ENCODE measurements around the gene UPP1. TPM values are rescaled to one million over a fixed set of nuclear protein-coding genes. Genes with fewer than 3 reads are reported as not detected.
A peak's percentile ranks its signal among the peaks of the same experiment; 100 is the strongest.
"Not testable (repeated sequence)": the region's sequence is repeated elsewhere in the genome, so short reads cannot be mapped to it uniquely, and the experiment has no call there.

Gene UPP1
- total and polyA plus RNA-seq, 9 donors = 0.71 to 3.2 (median 1.7) TPM

- Histone ChIP-seq H3K4me3 (ENCODE audit: low read length) (no peak overlapping the region), H3K27me3 (ENCODE audit: control insufficient read depth, insufficient read depth, low read length) (no peaks in the 10 kb centered on the region), H3K27ac (ENCODE audit: low read length) (no peak overlapping the region), H3K4me1 (ENCODE audit: control insufficient read depth, insufficient read depth, low read length) (no peaks in the 10 kb centered on the region), H3K36me3 (ENCODE audit: control insufficient read depth, insufficient read depth, low read length) (no peaks in the 10 kb centered on the region), H3K9me3 (replicated peaks; ENCODE audit: control insufficient read depth, low read depth, low read length) (peaks cover 2% of the 10 kb centered on the region)
- 100% methylated on average over 1 of the region's 2 CpGs for WGBS (ENCODE audit: insufficient coverage)
- DNase-seq = no peak
Measured at GRCh38 chr7:48126037-48126436, 37.0 kb downstream of the UPP1 start.

GRCh38 chr7:48130658-48131108, 41.6 kb downstream of the UPP1 start:
- H3K9me3 ChIP-seq (replicated peaks; ENCODE audit: control insufficient read depth, low read depth, low read length) = peaks cover 2% of the 10 kb centered on the region
- H3K27me3 ChIP-seq (ENCODE audit: control insufficient read depth, insufficient read depth, low read length) = no peaks in the 10 kb centered on the region
- no peak for DNase-seq
- no peak overlapping the region for H3K27ac ChIP-seq (ENCODE audit: low read length)
- H3K4me3 ChIP-seq (ENCODE audit: low read length) = no peak overlapping the region
- no peaks in the 10 kb centered on the region for H3K4me1 ChIP-seq (ENCODE audit: control insufficient read depth, insufficient read depth, low read length)
- H3K36me3 ChIP-seq (ENCODE audit: control insufficient read depth, insufficient read depth, low read length) = no peaks in the 10 kb centered on the region

- no peaks in the 10 kb centered on the region for H3K4me1 ChIP-seq (ENCODE audit: control insufficient read depth, insufficient read depth, low read length)
- no peak overlapping the region for H3K27ac ChIP-seq (ENCODE audit: low read length)
- H3K36me3 ChIP-seq (ENCODE audit: control insufficient read depth, insufficient read depth, low read length) = no peaks in the 10 kb centered on the region
- no peak for DNase-seq
- no peaks in the 10 kb centered on the region for H3K9me3 ChIP-seq (replicated peaks; ENCODE audit: control insufficient read depth, low read depth, low read length)
- H3K27me3 ChIP-seq (ENCODE audit: control insufficient read depth, insufficient read depth, low read length) = no peaks in the 10 kb centered on the region
- no peak overlapping the region for H3K4me3 ChIP-seq (ENCODE audit: low read length)
Measured at GRCh38 chr7:48132792-48133191, 43.7 kb downstream of the UPP1 start.

GRCh38 chr7:48139459-48139858, 50.4 kb downstream of the UPP1 start:
- H3K27ac ChIP-seq (ENCODE audit: low read length) = no peak overlapping the region
- no peaks in the 10 kb centered on the region for H3K9me3 ChIP-seq (replicated peaks; ENCODE audit: control insufficient read depth, low read depth, low read length)
- no peak for DNase-seq
- no peak overlapping the region for H3K4me3 ChIP-seq (ENCODE audit: low read length)
- no peaks in the 10 kb centered on the region for H3K27me3 ChIP-seq (ENCODE audit: control insufficient read depth, insufficient read depth, low read length)
- no peaks in the 10 kb centered on the region for H3K4me1 ChIP-seq (ENCODE audit: control insufficient read depth, insufficient read depth, low read length)
- H3K36me3 ChIP-seq (ENCODE audit: control insufficient read depth, insufficient read depth, low read length) = no peaks in the 10 kb centered on the region
- WGBS (ENCODE audit: insufficient coverage) = 50% methylated on average over 1 of the region's 3 CpGs

GRCh38 chr7:48140001-48140681, 51.1 kb downstream of the UPP1 start:
- 62% methylated on average over 5 of the region's 7 CpGs for WGBS (ENCODE audit: insufficient coverage)
- peak; percentile 5 for DNase-seq
- H3K27ac ChIP-seq (ENCODE audit: low read length) = no peak overlapping the region
- no peaks in the 10 kb centered on the region for H3K9me3 ChIP-seq (replicated peaks; ENCODE audit: control insufficient read depth, low read depth, low read length)
- H3K36me3 ChIP-seq (ENCODE audit: control insufficient read depth, insufficient read depth, low read length) = no peaks in the 10 kb centered on the region
- H3K27me3 ChIP-seq (ENCODE audit: control insufficient read depth, insufficient read depth, low read length) = no peaks in the 10 kb centered on the region
- H3K4me1 ChIP-seq (ENCODE audit: control insufficient read depth, insufficient read depth, low read length) = no peaks in the 10 kb centered on the region
- no peak overlapping the region for H3K4me3 ChIP-seq (ENCODE audit: low read length)

- no CpG with 5 or more reads among the region's 1 CpG for WGBS (ENCODE audit: insufficient coverage)
- H3K27me3 ChIP-seq (ENCODE audit: control insufficient read depth, insufficient read depth, low read length) = no peaks in the 10 kb centered on the region
- no peaks in the 10 kb centered on the region for H3K4me1 ChIP-seq (ENCODE audit: control insufficient read depth, insufficient read depth, low read length)
- H3K4me3 ChIP-seq (ENCODE audit: low read length) = no peak overlapping the region
- H3K27ac ChIP-seq (ENCODE audit: low read length) = no peak overlapping the region
- DNase-seq = no peak
- H3K36me3 ChIP-seq (ENCODE audit: control insufficient read depth, insufficient read depth, low read length) = no peaks in the 10 kb centered on the region
- H3K9me3 ChIP-seq (replicated peaks; ENCODE audit: control insufficient read depth, low read depth, low read length) = no peaks in the 10 kb centered on the region
Measured at GRCh38 chr7:48141521-48141920, 52.5 kb downstream of the UPP1 start.

GRCh38 chr7:48144291-48144768, 55.3 kb downstream of the UPP1 start:
- Histone ChIP-seq H3K27ac (ENCODE audit: low read length) (no peak overlapping the region), H3K27me3 (ENCODE audit: control insufficient read depth, insufficient read depth, low read length) (no peaks in the 10 kb centered on the region), H3K4me1 (ENCODE audit: control insufficient read depth, insufficient read depth, low read length) (no peaks in the 10 kb centered on the region), H3K9me3 (replicated peaks; ENCODE audit: control insufficient read depth, low read depth, low read length) (no peaks in the 10 kb centered on the region), H3K36me3 (ENCODE audit: control insufficient read depth, insufficient read depth, low read length) (no peaks in the 10 kb centered on the region), H3K4me3 (ENCODE audit: low read length) (no peak overlapping the region)
- 11% methylated on average over 3 of the region's 4 CpGs for WGBS (ENCODE audit: insufficient coverage)
- DNase-seq = no peak

GRCh38 chr7:48147078-48147591, 58.1 kb downstream of the UPP1 start:
- no peaks in the 10 kb centered on the region for H3K9me3 ChIP-seq (replicated peaks; ENCODE audit: control insufficient read depth, low read depth, low read length)
- no peak for DNase-seq
- no peaks in the 10 kb centered on the region for H3K27me3 ChIP-seq (ENCODE audit: control insufficient read depth, insufficient read depth, low read length)
- H3K27ac ChIP-seq (ENCODE audit: low read length) = no peak overlapping the region
- no peaks in the 10 kb centered on the region for H3K4me1 ChIP-seq (ENCODE audit: control insufficient read depth, insufficient read depth, low read length)
- H3K36me3 ChIP-seq (ENCODE audit: control insufficient read depth, insufficient read depth, low read length) = no peaks in the 10 kb centered on the region
- 60% methylated on average over 3 of the region's 4 CpGs for WGBS (ENCODE audit: insufficient coverage)
- no peak overlapping the region for H3K4me3 ChIP-seq (ENCODE audit: low read length)

- H3K27me3 ChIP-seq (ENCODE audit: control insufficient read depth, insufficient read depth, low read length); H3K27ac ChIP-seq (ENCODE audit: low read length); H3K36me3 ChIP-seq (ENCODE audit: control insufficient read depth, insufficient read depth, low read length); H3K4me1 ChIP-seq (ENCODE audit: control insufficient read depth, insufficient read depth, low read length); H3K4me3 ChIP-seq (ENCODE audit: low read length); DNase-seq; H3K9me3 ChIP-seq (replicated peaks; ENCODE audit: control insufficient read depth, low read depth, low read length): not testable (repeated sequence)
- 81% methylated on average over 4 of the region's 7 CpGs for WGBS (ENCODE audit: insufficient coverage)
Measured at GRCh38 chr7:48147690-48148089, 58.6 kb downstream of the UPP1 start.

- 81% methylated on average over 2 of the region's 2 CpGs for WGBS (ENCODE audit: insufficient coverage)
- Histone ChIP-seq H3K9me3 (replicated peaks; ENCODE audit: control insufficient read depth, low read depth, low read length) (no peaks in the 10 kb centered on the region), H3K4me1 (ENCODE audit: control insufficient read depth, insufficient read depth, low read length) (no peaks in the 10 kb centered on the region), H3K27ac (ENCODE audit: low read length) (no peak overlapping the region), H3K4me3 (ENCODE audit: low read length) (no peak overlapping the region), H3K36me3 (ENCODE audit: control insufficient read depth, insufficient read depth, low read length) (no peaks in the 10 kb centered on the region), H3K27me3 (ENCODE audit: control insufficient read depth, insufficient read depth, low read length) (no peaks in the 10 kb centered on the region)
- DNase-seq = no peak
Measured at GRCh38 chr7:48148311-48148710, 59.2 kb downstream of the UPP1 start.

GRCh38 chr7:48149058-48149457, 60.0 kb downstream of the UPP1 start:
- no peak for DNase-seq
- Histone ChIP-seq H3K36me3 (ENCODE audit: control insufficient read depth, insufficient read depth, low read length) (no peaks in the 10 kb centered on the region), H3K4me1 (ENCODE audit: control insufficient read depth, insufficient read depth, low read length) (no peaks in the 10 kb centered on the region), H3K27ac (ENCODE audit: low read length) (no peak overlapping the region), H3K9me3 (replicated peaks; ENCODE audit: control insufficient read depth, low read depth, low read length) (no peaks in the 10 kb centered on the region), H3K27me3 (ENCODE audit: control insufficient read depth, insufficient read depth, low read length) (no peaks in the 10 kb centered on the region), H3K4me3 (ENCODE audit: low read length) (no peak overlapping the region)

Measured in muscle of leg (tissue), 11 donors.